ENCODE data around the gene EEF2KMT.

Gene EEF2KMT

GRCh38 chr16:5064915-5065314, 32.7 kb downstream of the EEF2KMT start:
- no peak overlapping the region for H3K4me3 ChIP-seq (ENCODE audit: low read depth, low read length)
- H3K4me1 ChIP-seq = no peaks in the 10 kb centered on the region
- no peaks in the 10 kb centered on the region for H3K36me3 ChIP-seq
- H3K9me3 ChIP-seq = no peaks in the 10 kb centered on the region; the same call in 1 of the 2 replicates
- peaks cover 59% of the 10 kb centered on the region for H3K27me3 ChIP-seq
- no peak for DNase-seq
- TF ChIP-seq, protein P1, sequence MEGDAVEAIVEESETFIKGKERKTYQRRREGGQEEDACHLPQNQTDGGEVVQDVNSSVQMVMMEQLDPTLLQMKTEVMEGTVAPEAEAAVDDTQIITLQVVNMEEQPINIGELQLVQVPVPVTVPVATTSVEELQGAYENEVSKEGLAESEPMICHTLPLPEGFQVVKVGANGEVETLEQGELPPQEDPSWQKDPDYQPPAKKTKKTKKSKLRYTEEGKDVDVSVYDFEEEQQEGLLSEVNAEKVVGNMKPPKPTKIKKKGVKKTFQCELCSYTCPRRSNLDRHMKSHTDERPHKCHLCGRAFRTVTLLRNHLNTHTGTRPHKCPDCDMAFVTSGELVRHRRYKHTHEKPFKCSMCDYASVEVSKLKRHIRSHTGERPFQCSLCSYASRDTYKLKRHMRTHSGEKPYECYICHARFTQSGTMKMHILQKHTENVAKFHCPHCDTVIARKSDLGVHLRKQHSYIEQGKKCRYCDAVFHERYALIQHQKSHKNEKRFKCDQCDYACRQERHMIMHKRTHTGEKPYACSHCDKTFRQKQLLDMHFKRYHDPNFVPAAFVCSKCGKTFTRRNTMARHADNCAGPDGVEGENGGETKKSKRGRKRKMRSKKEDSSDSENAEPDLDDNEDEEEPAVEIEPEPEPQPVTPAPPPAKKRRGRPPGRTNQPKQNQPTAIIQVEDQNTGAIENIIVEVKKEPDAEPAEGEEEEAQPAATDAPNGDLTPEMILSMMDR (IDR thresholded peaks at IDR 0.05; ENCODE audit: low read depth, low read length) = no peak

- TF ChIP-seq, protein P1 (IDR thresholded peaks at IDR 0.05; ENCODE audit: low read depth, low read length) = peak; percentile 26; the same call in 1 of the 2 replicates
- DNase-seq = no peak
- peaks cover 59% of the 10 kb centered on the region for H3K27me3 ChIP-seq
Measured at GRCh38 chr16:5062790-5063765, 34.5 kb downstream of the EEF2KMT start.

DNA sequence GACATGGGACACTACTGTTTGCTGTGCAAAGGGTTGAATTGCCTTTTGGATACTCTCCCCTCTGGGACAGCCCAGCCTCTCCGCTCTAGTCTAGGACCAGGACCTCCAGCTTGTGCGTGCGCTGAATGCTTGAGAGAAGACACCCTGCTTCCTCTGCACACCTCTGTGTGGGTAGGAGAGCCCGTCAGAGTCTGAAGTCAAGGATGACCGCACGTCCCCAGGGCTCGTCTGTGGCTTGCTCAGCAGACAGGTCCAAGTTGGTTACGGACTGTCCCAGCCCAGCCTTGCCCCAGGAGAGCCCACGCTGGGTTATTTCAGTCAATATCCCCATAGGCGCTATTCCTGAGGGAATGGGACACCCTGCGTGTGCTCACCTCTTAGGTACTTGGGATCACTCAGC, 35.5 kb downstream of the EEF2KMT start:
- H3K9me3 ChIP-seq = no peaks in the 10 kb centered on the region; the same call in 1 of the 2 replicates
- TF ChIP-seq, protein P1 (IDR thresholded peaks at IDR 0.05; ENCODE audit: low read depth, low read length) = no peak
- no peaks in the 10 kb centered on the region for H3K4me1 ChIP-seq
- peaks cover 54% of the 10 kb centered on the region for H3K27me3 ChIP-seq
- DNase-seq = no peak
- H3K36me3 ChIP-seq = no peaks in the 10 kb centered on the region
- no peak overlapping the region for H3K4me3 ChIP-seq (ENCODE audit: low read depth, low read length)

More at GRCh38 chr16:5062790-5063765, 34.5 kb downstream of the EEF2KMT start:
- H3K4me3 ChIP-seq (ENCODE audit: low read depth, low read length) = no peak overlapping the region
- H3K36me3 ChIP-seq = no peaks in the 10 kb centered on the region
- no peaks in the 10 kb centered on the region for H3K4me1 ChIP-seq
- H3K9me3 ChIP-seq = no peaks in the 10 kb centered on the region; the same call in 1 of the 2 replicates

DNA sequence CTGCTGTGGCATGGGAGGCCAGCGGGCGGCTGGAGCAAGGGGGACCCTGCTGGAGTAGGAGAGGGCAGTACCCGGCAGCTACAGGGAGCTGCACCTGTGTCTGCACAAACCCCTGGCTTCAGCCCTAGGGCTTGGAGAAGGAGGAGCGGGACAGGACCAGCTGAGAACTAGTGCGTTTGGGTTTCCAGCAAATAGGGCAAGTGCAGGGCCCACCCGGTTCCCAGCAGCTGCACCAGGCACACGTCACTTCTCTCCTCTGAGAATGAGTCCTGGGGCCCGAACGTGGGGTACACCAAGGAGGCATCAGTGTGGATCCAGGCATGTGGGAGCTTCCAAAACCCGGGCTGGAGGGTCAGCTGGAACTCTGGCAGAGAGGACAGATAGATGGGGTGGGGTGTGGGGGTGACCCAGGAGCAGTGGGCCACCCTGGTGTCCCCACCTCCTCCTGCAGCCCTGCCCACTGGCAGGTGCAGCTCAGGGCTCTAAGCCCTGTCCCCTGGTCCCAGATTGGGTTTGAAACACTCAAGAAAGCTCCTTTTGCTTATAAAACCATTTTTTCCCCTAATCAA, 37.4 kb downstream of the EEF2KMT start:
- Histone ChIP-seq H3K27me3 (peaks cover 35% of the 10 kb centered on the region), H3K4me3 (ENCODE audit: low read depth, low read length) (no peak overlapping the region), H3K4me1 (no peaks in the 10 kb centered on the region), H3K36me3 (no peaks in the 10 kb centered on the region), H3K9me3 (no peaks in the 10 kb centered on the region; the same call in 1 of the 2 replicates)
- no peak for DNase-seq
- TF ChIP-seq, protein P1 (IDR thresholded peaks at IDR 0.05; ENCODE audit: low read depth, low read length) = no peak

DNA sequence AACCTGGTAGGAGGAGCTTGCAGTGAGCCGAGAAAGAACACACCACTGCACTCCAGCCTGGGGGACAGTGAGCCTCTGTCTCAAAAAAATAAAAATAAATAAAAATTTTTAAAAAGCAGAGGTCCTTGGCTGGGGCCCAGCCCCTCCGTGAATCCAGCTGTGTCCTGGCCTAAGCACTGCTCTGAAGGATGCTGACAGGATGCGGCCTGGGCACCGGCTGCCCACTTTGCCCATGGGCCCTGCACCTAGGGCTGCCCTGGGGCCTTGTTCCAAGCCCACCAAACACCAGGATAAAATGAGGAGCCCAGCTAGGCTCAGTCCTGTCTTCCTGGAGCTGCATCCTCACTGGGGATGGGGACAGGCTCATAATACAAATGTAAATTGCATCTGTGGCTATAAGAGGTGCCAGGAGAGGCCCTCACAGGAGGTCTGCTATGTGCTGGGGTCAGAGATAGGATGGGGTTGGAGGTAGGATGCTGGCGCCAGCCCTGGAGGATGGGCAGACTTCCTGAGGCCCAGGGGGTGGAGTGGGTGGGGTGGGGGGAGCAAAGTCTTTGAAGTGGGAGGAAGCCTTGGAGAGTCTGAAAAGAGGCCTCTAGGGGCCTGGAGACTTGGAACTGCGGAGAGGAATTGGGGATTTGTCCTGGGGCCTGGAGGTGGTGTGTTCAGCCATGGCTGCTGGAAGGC, 38.1 kb downstream of the EEF2KMT start:
- no peaks in the 10 kb centered on the region for H3K36me3 ChIP-seq
- no peak for DNase-seq
- no peaks in the 10 kb centered on the region; the same call in 1 of the 2 replicates for H3K9me3 ChIP-seq
- peaks cover 29% of the 10 kb centered on the region for H3K27me3 ChIP-seq
- no peaks in the 10 kb centered on the region for H3K4me1 ChIP-seq
- H3K4me3 ChIP-seq (ENCODE audit: low read depth, low read length) = no peak overlapping the region
- TF ChIP-seq, protein P1 (IDR thresholded peaks at IDR 0.05; ENCODE audit: low read depth, low read length) = no peak

Data from BE2C (cell line).